GM21576 (cell line): ENCODE results near the gene SLCO3A1.
"Not testable (repeated sequence)": the region's sequence is repeated elsewhere in the genome, so short reads cannot be mapped to it uniquely, and the experiment has no call there.

Experiments used
- ATAC-seq: cut with Tn5 transposase; IDR thresholded peaks from one replicate; pipeline ENCODE4 v1.9.1; 2021; ENCODE audit warnings: mild to moderate bottlenecking, moderate library complexity; ENCODE audit not compliant: unreplicated experiment

SLCO3A1 gene

DNA sequence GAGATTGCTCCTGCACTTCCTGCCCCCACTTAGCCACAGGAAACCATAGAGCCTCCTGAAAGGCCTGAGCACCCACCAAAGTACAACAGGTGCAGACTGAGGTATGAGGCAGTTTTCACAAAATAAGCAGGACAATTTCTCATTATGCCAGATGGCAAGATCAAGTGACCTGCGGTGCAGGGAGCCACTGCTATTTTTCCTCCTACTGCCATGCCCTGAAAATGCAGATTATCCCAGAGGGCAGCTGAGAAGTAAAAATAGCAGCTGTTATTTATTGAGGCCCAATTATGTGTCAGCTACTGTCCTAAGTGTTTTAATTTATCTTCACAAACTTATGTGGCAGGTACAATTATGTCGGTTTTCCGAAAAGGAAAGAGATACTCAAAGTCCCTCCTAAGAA, 330.6 kb downstream of the SLCO3A1 start:
- no peak for ATAC-seq

DNA sequence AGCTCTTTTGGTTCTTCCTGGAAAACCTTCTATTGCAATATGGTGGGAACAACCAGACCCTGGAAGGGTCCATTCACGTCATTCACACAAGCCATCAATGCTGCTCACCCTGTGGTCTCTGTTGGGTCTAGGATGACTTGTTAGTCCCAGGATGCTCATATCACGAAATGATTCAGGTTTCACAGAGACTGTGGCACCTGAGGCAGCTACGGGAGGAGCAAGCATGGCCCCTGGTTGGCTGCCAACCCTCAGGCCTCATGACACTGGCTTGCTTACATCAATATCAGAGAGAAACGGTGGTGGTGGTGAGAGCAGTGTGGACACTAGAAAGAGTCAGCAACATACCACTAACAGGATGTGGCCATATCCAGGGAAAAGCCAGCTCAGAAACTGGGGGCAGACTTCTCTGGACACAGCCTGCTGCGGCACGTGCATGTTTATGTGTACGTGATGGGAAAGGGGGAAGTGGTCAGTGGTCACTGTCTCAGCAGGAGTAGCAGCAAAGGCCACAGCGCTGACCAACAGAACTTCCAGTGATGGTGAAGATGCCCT, 331.2 kb downstream of the SLCO3A1 start:
- no peak for ATAC-seq

DNA sequence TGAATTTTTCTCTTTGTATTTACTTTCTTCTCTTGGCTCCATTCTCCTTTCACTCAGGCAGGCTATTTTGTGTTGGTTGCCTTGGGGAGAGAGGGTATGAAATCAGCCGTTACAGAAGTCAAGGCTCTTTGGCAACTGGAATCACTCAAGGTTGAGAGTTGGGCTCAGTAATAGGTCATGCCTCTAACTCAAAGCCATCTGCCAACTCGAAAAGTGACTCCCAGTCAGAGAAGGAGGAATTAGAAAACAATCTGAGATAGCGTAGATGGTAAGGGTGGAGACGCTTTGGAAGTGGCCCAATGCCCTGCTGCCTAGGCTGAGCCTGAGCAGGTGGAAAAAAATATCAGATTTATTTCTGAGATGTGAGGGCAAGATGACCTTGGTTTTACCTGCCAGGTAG, 334.5 kb downstream of the SLCO3A1 start:
- no peak for ATAC-seq

DNA sequence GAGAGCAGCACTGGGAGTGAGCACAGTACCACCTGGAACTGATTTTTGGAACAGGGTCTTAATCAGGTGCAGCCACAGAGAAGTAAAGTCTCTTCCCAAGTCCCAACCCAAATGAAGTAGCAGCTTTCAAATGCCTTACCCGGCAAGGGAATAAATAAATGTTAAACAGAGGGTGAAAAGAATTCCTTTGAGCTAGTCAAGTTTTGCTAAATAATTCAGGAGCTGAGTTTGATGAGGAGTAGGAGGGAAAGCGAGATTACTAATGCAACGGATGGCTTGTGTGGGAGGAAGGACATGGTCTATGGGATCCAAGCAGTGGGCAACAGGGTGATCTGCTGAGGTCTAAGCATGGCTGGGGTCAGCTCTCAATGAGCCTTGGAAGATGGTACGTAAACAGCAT, 335.7 kb downstream of the SLCO3A1 start:
- ATAC-seq: no peak

DNA sequence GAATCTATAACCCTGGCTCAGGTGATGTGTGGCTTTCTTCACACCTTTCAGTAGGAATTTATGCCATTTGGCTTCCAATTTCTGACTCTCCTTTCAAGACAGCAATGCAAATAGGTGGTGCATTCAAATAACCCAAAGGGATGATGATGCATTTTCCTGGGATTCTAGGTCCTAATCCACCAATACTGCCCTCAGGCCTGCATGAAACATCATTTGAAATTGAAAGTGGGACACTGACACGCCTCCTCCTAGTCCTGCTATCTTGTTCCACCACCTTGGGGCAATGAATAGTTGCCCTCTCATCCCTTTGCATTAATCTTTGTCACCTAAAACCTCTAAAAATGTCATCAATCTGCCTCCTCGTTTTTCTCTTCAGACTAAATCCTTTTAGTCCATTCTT, 341.7 kb downstream of the SLCO3A1 start:
- ATAC-seq: no peak

DNA sequence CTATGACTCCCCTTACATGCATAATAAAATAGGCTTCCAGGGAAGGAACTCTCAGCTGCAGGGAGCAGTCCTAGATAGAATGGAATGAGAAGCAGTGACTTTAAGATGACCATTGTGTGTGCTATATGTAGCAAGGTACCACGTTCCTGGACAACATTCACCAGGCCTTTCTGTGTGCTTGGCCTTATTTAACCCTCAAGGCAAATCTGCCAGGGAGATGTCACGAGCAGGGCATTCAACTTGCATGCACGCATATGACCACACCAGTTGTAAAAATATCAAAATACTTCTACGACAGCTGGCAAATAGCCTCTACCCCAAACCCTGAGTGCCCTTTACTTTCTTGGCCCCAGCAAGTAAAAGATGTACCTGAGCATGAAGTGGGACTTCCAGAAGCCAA, 342.8 kb downstream of the SLCO3A1 start:
- ATAC-seq: no peak

DNA sequence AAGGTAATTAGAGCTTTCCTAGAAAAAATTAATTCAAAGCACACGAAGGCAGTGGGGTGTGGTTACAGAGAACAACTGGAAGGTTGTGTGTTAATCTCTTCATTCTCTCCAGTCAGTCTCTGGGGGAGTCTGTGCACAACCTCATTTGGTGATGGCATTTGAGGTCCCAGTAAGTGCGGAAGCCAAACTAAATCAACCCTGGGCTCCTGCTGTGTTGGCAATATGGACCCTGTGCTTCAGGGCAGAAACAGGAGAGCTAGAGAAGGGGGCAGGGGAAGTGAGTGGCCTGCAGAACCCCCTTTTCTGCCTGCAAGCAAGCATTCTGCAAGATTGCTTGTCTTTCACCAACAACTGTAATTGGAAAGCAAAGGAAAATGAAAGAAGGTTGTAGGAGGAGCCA, 344.2 kb downstream of the SLCO3A1 start:
- ATAC-seq: no peak

DNA sequence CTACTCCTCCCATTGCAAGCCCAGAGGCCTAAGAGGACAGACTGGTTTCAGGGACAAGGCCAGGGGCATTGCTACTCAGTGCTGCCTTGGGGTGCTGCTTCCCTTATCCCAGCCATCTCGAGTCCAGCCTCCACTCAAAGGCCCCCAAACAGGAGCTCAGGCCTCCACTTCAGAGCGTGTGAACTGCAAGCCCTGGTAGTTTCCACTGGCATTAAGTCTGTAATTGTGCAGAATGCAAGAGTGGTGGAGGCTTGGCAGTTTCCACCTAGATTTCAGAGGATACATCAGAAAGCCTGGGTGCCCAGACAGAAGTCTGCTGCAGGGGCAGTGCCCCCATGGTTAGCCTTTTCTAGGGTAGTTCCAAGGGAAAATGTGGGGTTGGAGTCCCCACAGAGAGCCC, 347.4 kb downstream of the SLCO3A1 start:
- no peak for ATAC-seq

DNA sequence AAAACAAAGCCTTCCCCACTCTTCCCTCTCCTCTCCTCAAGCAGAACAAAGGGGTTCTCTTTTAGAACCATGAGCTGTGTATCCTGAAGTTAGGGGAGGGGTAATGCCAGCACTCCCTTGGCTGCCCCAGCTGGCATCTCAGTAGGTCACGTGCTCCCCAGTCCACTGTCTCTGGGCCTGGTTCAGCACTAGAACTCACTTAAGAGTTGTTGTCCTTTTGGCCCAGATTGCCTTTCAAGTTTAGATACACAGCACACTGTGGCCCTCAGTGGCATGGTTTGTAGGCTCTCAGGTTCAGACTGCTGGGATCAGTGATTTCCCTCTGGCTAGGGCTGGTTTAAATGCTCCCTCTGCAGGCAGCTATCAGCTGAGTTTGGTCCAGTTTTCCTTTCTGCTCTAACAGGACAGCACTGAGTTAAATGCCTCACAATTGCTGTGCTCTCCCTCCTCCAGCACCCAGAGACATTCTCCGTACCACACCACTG, 351.8 kb downstream of the SLCO3A1 start:
- no peak for ATAC-seq

DNA sequence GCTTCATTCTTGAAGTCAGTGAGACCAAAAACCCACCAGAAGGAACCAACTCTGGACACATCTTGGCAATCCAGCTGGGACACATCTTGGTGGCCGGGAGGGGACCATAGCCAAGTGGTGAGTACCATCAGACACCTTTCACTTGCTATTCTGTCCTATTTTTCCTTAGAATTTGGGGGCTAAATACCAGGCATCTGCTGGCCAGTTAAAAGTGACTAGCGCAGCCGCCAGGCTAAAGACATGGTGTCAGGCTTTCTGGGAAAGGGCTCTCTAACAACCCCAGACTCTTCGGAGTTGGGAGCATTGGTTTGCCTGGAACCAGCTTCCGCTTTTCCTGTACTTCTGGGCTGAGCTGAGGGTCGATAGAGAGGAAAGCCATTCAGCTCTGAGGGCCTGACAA, 354.1 kb downstream of the SLCO3A1 start:
- not testable (repeated sequence) for ATAC-seq
